ENCODE data around the gene PALMD. TPM values are rescaled to one million over a fixed set of nuclear protein-coding genes. Genes with fewer than 3 reads are reported as not detected.
A peak's percentile ranks its signal among the peaks of the same experiment; 100 is the strongest.

PALMD gene
- total and polyA plus RNA-seq, 8 donors = 2.6 to 15.4 (median 4.8) TPM

DNA sequence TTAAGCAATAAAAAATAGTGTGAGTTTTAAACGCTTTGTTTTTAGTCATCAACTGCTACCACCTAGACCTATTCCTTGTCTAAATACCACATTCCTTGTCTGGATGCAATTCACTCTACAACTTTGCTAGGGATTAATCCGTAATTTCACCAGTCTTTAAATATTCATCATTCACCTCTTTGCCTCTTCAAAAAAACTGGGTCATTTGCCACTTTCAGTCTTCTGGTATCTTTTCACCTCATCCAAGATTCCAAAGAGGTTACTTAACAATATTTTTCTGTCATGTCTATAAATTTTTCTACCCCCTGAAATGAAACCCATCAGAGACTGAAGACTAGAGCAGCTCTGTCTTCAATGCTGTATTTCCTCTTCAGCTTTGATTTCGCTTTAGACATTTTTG lies 9.5 kb downstream of the PALMD start:
- no peak overlapping the region for H3K4me3 ChIP-seq
- H3K4me1 ChIP-seq = peaks cover 0 to 3% (median 0%) of the 10 kb centered on the region in 3 donors
- FAIRE-seq (no peak), DNase-seq (no peak), ATAC-seq (no peak)
- H3K27me3 ChIP-seq = no peaks in the 10 kb centered on the region
- TF ChIP-seq, protein P1, sequence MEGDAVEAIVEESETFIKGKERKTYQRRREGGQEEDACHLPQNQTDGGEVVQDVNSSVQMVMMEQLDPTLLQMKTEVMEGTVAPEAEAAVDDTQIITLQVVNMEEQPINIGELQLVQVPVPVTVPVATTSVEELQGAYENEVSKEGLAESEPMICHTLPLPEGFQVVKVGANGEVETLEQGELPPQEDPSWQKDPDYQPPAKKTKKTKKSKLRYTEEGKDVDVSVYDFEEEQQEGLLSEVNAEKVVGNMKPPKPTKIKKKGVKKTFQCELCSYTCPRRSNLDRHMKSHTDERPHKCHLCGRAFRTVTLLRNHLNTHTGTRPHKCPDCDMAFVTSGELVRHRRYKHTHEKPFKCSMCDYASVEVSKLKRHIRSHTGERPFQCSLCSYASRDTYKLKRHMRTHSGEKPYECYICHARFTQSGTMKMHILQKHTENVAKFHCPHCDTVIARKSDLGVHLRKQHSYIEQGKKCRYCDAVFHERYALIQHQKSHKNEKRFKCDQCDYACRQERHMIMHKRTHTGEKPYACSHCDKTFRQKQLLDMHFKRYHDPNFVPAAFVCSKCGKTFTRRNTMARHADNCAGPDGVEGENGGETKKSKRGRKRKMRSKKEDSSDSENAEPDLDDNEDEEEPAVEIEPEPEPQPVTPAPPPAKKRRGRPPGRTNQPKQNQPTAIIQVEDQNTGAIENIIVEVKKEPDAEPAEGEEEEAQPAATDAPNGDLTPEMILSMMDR (IDR thresholded peaks at IDR 0.05) = no peak
- no peaks in the 10 kb centered on the region for H3K36me3 ChIP-seq
- 77 to 84% methylated on average over 3 of the region's 3 CpGs for WGBS, 2 donors
- no peaks in the 10 kb centered on the region for H3K9me3 ChIP-seq
- H3K27ac ChIP-seq = no peak overlapping the region
- intact Hi-C loops (cut with DNase I) = no loop called here

DNA sequence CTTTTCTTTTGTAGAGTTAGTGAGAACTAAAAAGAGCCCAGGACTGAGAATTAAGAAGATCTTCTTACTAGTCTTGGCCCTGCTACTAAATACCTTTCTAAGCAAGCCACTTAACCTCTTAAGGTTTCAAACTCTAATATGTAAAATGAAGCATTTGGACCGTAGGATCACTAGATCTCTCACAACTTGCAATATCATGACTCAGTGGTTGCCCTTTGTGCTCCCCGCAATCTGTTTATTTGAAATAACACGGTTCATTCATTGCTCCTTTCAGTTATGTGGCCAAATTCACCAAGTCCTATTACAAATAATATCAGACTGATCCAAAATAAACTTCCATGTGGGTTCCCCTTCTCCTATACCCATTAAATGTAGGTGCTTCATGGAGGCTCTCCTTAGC lies 10.8 kb downstream of the PALMD start:
- intact Hi-C loops (cut with DNase I) = no loop called here
- no peak for FAIRE-seq
- ATAC-seq = no peak
- no peaks in the 10 kb centered on the region for H3K27me3 ChIP-seq
- no peak overlapping the region for H3K27ac ChIP-seq
- no peak for DNase-seq
- 67 to 77% methylated on average over 3 of the region's 3 CpGs for WGBS, 2 donors
- no peaks in the 10 kb centered on the region for H3K9me3 ChIP-seq
- H3K4me1 ChIP-seq = no peaks in the 10 kb centered on the region
- H3K4me3 ChIP-seq = no peak overlapping the region
- TF ChIP-seq, protein P1 (IDR thresholded peaks at IDR 0.05) = no peak
- no peaks in the 10 kb centered on the region for H3K36me3 ChIP-seq

DNA sequence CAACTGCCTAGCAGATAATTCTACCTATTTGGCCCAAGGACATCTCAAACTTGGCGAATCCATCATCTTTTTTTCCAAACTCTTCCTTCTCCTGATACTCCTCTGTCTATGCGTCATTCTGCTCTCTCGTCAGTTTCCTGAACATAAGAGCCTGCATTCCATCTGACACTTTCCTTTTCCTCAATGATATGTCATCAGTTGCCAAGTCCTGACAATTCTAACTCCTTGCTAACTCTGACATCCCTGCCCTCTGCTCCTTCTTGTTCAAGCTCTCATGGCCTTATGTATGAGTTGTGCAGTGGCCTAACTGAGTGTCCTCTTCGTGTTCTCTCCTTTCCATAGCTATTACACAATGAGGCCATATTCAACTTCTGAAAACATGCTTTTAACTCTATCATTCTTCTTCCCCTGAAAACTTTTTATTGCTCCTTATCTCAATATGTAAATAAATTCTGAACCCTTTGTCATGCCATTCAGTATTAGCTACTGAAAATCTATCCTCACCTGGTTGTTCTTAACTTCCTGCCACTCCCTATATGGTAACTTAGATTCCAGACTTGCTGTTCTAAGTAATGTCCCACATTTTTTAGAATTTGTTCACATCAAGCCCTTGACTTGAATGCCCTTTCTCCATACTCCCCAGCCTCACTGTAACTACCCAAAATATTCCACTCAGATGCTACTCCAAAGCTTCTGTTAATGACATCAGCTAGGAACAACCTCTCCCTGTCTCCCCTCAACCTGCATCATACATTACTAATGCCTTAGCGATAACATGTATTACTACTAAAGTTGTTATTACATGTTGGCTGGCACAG lies 11.5 kb downstream of the PALMD start:
- intact Hi-C loops (cut with DNase I) = no loop called here
- Histone ChIP-seq H3K36me3 (no peaks in the 10 kb centered on the region), H3K4me3 (no peak overlapping the region), H3K27ac (no peak overlapping the region), H3K4me1 (no peaks in the 10 kb centered on the region), H3K27me3 (no peaks in the 10 kb centered on the region), H3K9me3 (no peaks in the 10 kb centered on the region)
- DNase-seq = no peak
- no peak for ATAC-seq
- no peak for FAIRE-seq
- TF ChIP-seq, protein P1 (IDR thresholded peaks at IDR 0.05) = no peak
- 67 to 83% methylated on average over 5 of the region's 5 CpGs for WGBS, 2 donors

DNA sequence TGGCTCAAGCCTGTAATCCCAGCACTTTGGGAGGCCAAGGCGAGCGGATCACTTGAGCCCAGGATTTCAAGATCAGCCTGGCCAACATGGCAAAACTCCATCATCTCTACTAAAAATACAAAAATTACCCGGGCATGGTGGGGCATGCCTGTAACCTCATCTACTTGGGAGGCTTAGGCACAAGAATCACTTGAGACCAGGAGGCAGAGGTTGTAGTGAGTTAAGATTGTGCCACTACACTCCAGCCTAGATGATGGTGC lies 12.0 kb downstream of the PALMD start:
- DNase-seq = no peak
- H3K4me1 ChIP-seq = no peaks in the 10 kb centered on the region
- no peak overlapping the region for H3K27ac ChIP-seq
- TF ChIP-seq, protein P1 (IDR thresholded peaks at IDR 0.05) = no peak
- H3K4me3 ChIP-seq = no peak overlapping the region
- no peaks in the 10 kb centered on the region for H3K36me3 ChIP-seq
- WGBS, 2 donors = 87 to 95% methylated on average over 3 of the region's 3 CpGs
- ATAC-seq = no peak
- H3K27me3 ChIP-seq = no peaks in the 10 kb centered on the region
- intact Hi-C loops (cut with DNase I) = no loop called here
- H3K9me3 ChIP-seq = no peaks in the 10 kb centered on the region
- no peak for FAIRE-seq

DNA sequence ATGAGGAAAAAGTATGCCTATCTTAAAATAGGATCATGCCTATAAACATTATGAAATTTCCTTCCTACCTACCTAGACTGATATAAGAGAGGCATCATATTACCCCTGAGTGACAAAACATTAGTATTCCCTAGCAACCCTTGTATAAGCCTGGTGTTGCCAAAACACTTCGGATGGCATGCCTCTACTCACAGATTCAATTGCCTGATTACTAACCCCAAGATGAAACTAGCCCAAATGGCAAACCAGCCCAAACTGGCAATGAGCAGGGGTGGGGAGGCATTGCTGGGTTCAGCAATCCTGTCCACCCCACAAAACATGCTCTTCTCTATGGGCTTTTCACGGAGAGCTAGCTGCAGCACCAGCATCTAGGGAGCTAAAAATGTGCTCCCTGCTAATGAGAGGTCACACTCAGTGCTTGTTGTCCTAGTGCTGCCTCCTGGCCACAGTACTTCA lies 13.9 kb downstream of the PALMD start:
- no peaks in the 10 kb centered on the region for H3K4me1 ChIP-seq
- intact Hi-C loops (cut with DNase I) = no loop called here
- FAIRE-seq (no peak), DNase-seq (no peak), ATAC-seq (peak in 3 of 4 donors; percentile 28 to 46 (median 43))
- H3K27me3 ChIP-seq = no peaks in the 10 kb centered on the region
- H3K9me3 ChIP-seq = no peaks in the 10 kb centered on the region
- 38 to 40% methylated on average over 2 of the region's 2 CpGs for WGBS, 2 donors
- TF ChIP-seq, protein P1 (IDR thresholded peaks at IDR 0.05) = no peak
- H3K27ac ChIP-seq = no peak overlapping the region
- H3K36me3 ChIP-seq = no peaks in the 10 kb centered on the region
- H3K4me3 ChIP-seq = no peak overlapping the region
